A673 (cell line): ENCODE results near the gene VAMP3. TPM values are rescaled to one million over a fixed set of nuclear protein-coding genes. Genes with fewer than 3 reads are reported as not detected.

Experiments
- BruUV-seq: library from RNA; stranded (reverse); fragments of 400-500 nt; replicated peaks from 2 replicates; lab custom pipeline; 2021; lab: Mats Ljungman, UMichigan
- CTCF ChIA-PET: fragments of 300-600 bp; sonication (Branson Sonifier 250); formaldehyde crosslinking; loops from one replicate; lab custom pipeline; 2022; ENCODE audit warnings: antibody characterized with exemption; lab: Charles Lee
- POLR2A ChIA-PET: fragments of 300-600 bp; sonication (Branson Sonifier 250); formaldehyde crosslinking; loops from one replicate; lab custom pipeline; 2022; ENCODE audit warnings: antibody characterized with exemption; ENCODE audit not compliant: low non-redundant PET; lab: Charles Lee
- DNase-seq: peaks from one replicate; pipeline ENCODE4 v3.0.0-alpha.2; 2015; ENCODE audit warnings: low spot score
- H3K27ac ChIP-seq: fragments of 200-600 bp; sonication (generic); 2 replicates; pipeline ENCODE4 v1.5.1; 2016; ENCODE audit warnings: mixed run types, low read depth, mild to moderate bottlenecking, mixed read lengths, antibody characterized with exemption, low read length; ENCODE audit not compliant: poor library complexity, severe bottlenecking
- H3K27me3 ChIP-seq: fragments of 200-600 bp; sonication (generic); replicated peaks from 2 replicates; pipeline ENCODE4 v1.6.1; 2017; ENCODE audit warnings: mixed run types, low read depth, mild to moderate bottlenecking, mixed read lengths, antibody characterized with exemption, low read length; ENCODE audit not compliant: insufficient read depth, poor library complexity
- H3K36me3 ChIP-seq: fragments of 200-600 bp; sonication (generic); 2 replicates; pipeline ENCODE4 v1.6.1; 2016; ENCODE audit warnings: mixed run types, mild to moderate bottlenecking, mixed read lengths, antibody characterized with exemption, low read length; ENCODE audit not compliant: insufficient read depth, poor library complexity, severe bottlenecking
- H3K4me1 ChIP-seq: fragments of 200-600 bp; sonication (generic); 2 replicates; pipeline ENCODE4 v1.6.1; 2017; ENCODE audit warnings: mixed run types, mild to moderate bottlenecking, mixed read lengths, antibody characterized with exemption, low read length; ENCODE audit not compliant: insufficient read depth, poor library complexity, severe bottlenecking
- H3K4me3 ChIP-seq: fragments of 200-600 bp; sonication (generic); 2 replicates; pipeline ENCODE4 v1.5.1; 2016; ENCODE audit warnings: low read depth, mixed run types, mild to moderate bottlenecking, mixed read lengths, low read length; ENCODE audit not compliant: poor library complexity, severe bottlenecking
- H3K9me3 ChIP-seq: fragments of 200-600 bp; sonication (generic); 2 replicates; pipeline ENCODE4 v1.6.1; 2016; ENCODE audit warnings: mixed run types, low read depth, mild to moderate bottlenecking, mixed read lengths, antibody characterized with exemption, low read length; ENCODE audit not compliant: poor library complexity, severe bottlenecking
- CTCF ChIP-seq: fragments of 300-800, 200-600 bp; sonication (generic); conservative IDR thresholded peaks from 2 replicates; pipeline ENCODE4 v1.5.1; 2017; ENCODE audit warnings: low read depth, mild to moderate bottlenecking, antibody characterized with exemption, low read length, moderate library complexity, mixed read lengths
- EZH2 ChIP-seq: fragments of 200-600 bp; sonication (generic); IDR thresholded peaks from 2 replicates; pipeline ENCODE4 v1.6.1; 2017; ENCODE audit warnings: borderline replicate concordance, low read depth, mild to moderate bottlenecking, mixed read lengths, antibody characterized with exemption, low read length; ENCODE audit not compliant: poor library complexity, severe bottlenecking
- intact Hi-C: fragments of 100-400 bp; cut with micrococcal nuclease; formaldehyde crosslinking; loops from one replicate; pipeline ENCODE4 v1.10.0; 2022; ENCODE audit not compliant: unreplicated experiment
- total RNA-seq: library from RNA; stranded (reverse); gene quantifications from 2 replicates; pipeline ENCODE4 v1.2.3, GENCODE V29; 2021

The VAMP3 gene
- total RNA-seq, 1 experiment from 2014 or later: 76.2 TPM

- no TSS peak for BruUV-seq
- ChIA-PET CTCF (no interaction called here), POLR2A (no interaction called here)
- DNase-seq: no peak
- no peak for TF ChIP-seq EZH2
- no peak for TF ChIP-seq CTCF
- no peaks in the 10 kb centered on the region for H3K9me3 ChIP-seq
- H3K27ac ChIP-seq: peak overlapping the region; percentile 88
- no peaks in the 10 kb centered on the region for H3K27me3 ChIP-seq
- peak overlapping the region; percentile 97 for H3K4me3 ChIP-seq
- no peaks in the 10 kb centered on the region for H3K36me3 ChIP-seq
- H3K4me1 ChIP-seq: peaks cover 8% of the 10 kb centered on the region
- intact Hi-C loops: no loop called here
Measured at GRCh38 chr1:7771823-7772299, 765 bp downstream of the VAMP3 start.

- Histone ChIP-seq H3K4me1 (no peaks in the 10 kb centered on the region), H3K36me3 (peaks cover 24% of the 10 kb centered on the region), H3K4me3 (no peak overlapping the region), H3K9me3 (no peaks in the 10 kb centered on the region), H3K27me3 (no peaks in the 10 kb centered on the region), H3K27ac (no peak overlapping the region)
- CTCF ChIA-PET: no interaction called here
- intact Hi-C loops: no loop called here
- TF ChIP-seq EZH2: no peak
- no peak for TF ChIP-seq CTCF
- POLR2A ChIA-PET: no interaction called here
- BruUV-seq: no TSS peak
- DNase-seq: no peak
Measured at GRCh38 chr1:7777591-7777990, 6.5 kb downstream of the VAMP3 start.

- no TSS peak for BruUV-seq
- no peak for DNase-seq
- Histone ChIP-seq H3K9me3 (no peaks in the 10 kb centered on the region), H3K4me3 (no peak overlapping the region), H3K27me3 (no peaks in the 10 kb centered on the region), H3K4me1 (peaks cover 5% of the 10 kb centered on the region), H3K27ac (no peak overlapping the region), H3K36me3 (peaks cover 24% of the 10 kb centered on the region)
- CTCF ChIA-PET: no interaction called here
- no peak for TF ChIP-seq CTCF
- no peak for TF ChIP-seq EZH2
- intact Hi-C loops: no loop called here
- POLR2A ChIA-PET: no interaction called here
Measured at GRCh38 chr1:7778133-7778628, 7.1 kb downstream of the VAMP3 start.
